HG03097 (cell line): ENCODE results near the gene CCDC57.
"Not testable (repeated sequence)": the region's sequence is repeated elsewhere in the genome, so short reads cannot be mapped to it uniquely, and the experiment has no call there.

Experiments used
- ATAC-seq: cut with Tn5 transposase; IDR thresholded peaks from one replicate; pipeline ENCODE4 v1.9.1; 2021; ENCODE audit not compliant: unreplicated experiment, low FRiP score

Gene CCDC57

DNA sequence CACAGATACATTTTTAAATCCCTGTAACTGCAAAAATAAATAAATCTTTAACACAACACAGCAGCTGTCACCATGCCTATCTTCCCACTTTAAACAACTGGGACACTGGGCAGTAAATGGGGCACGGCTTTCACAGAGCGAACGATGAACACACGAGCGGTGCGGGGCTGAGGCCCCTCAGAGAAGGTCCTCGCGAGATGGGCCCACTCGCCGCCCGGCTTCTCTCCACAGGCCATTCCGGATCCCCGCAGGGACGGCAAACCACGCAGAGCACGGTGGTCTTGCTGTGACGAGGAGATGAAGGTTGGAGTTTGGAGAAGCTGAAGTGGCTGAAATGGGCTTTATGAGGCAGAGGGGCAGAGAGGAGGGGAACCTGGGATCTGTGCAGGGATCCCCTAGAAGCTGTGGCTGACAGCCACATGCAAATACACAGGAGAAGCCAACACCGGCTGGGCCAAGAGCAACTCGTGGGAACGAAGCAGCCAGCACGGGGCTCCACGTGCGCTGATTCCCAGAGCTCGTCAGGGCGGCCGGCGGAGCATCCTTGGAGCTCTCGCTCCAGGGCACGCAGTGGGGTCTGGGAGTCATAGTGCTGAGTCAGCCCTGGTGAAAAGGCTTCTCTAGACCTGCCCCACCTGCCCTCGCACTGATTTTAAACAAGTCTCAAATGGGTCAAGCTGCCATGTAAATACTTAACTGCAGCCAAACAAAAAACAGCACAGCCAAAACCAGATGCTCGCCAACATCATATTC, 31.7 kb downstream of the CCDC57 start:
- ATAC-seq: no peak

DNA sequence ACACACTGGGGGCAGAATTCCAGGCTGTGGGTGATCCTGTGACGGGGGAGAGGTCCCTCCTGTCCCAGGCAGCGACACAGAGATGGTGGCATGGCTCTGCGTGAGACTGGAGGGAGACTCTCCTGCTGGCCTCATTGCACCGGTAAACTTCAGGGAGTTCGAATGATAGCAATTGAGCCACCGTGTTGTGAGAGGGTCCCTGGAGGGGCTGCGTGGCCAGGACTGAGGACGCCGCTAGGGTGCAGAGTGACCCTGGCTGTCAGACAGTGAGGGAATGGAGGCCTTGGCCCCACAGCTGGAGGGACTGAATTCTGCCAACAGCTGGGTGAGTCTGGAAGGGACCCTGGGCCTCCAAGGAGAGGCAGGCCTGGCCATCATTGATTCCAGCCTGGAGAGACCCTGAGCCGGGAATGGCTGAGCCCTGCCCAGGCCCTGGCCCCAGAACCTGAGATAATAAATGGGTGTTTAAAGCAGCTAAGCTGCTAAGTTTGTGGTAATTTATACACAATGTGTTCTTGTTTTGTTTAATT, 32.6 kb downstream of the CCDC57 start:
- no peak for ATAC-seq

DNA sequence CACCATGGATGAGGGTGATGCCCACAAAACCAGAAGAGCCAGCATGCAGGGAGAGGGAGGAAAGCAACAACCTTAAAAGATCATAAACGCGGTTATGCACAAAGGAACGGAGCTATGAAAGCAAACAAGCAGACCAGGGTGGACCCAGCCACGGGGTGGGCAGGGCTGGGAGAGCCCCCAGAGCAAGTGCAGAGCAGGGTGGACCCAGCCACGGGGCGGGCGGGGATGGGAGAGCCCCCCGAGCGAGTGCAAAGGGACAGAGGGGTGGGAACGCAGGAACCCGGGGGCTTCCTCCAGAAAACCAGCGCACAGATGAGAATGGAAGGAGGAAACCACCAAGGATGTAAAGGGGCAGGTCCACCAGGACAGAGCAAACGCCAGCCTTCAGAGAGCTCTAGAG, 33.2 kb downstream of the CCDC57 start:
- ATAC-seq: no peak

DNA sequence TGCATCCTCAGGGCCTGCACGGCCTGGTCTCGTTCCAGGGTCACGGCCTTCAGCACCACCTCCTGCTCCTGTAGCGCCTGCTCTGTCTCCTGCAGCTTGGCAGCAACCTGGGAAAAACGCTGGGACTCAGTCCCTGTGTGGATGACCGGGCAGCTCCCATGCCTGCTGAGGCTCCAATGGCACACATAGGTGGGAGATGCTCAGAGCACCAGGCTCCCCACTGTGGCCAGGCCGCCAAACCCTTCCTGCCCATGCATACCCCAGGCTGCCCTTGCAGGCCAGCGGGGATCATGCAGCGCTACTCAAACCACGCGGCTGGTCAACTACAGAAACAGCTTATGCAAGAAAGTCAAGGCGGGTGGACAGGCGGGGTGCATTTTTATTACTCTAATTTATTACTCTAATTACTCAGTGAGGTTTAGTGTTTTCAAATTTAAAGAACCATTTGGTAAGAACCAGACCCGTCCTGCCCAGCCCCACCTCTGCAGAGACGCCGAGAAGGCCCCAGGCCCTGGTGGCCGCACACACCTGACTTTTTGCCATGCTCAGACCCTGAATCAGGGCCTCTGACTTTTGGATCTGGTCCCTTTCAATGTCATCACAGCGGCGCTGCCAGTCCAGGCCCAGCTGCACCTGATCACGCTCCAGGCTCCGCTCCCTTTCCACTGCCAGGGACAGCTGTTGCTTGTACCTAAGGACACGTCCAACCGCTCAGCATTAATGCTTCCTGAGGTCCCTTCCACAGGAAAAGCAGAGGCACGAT, 34.0 kb downstream of the CCDC57 start:
- no peak for ATAC-seq

DNA sequence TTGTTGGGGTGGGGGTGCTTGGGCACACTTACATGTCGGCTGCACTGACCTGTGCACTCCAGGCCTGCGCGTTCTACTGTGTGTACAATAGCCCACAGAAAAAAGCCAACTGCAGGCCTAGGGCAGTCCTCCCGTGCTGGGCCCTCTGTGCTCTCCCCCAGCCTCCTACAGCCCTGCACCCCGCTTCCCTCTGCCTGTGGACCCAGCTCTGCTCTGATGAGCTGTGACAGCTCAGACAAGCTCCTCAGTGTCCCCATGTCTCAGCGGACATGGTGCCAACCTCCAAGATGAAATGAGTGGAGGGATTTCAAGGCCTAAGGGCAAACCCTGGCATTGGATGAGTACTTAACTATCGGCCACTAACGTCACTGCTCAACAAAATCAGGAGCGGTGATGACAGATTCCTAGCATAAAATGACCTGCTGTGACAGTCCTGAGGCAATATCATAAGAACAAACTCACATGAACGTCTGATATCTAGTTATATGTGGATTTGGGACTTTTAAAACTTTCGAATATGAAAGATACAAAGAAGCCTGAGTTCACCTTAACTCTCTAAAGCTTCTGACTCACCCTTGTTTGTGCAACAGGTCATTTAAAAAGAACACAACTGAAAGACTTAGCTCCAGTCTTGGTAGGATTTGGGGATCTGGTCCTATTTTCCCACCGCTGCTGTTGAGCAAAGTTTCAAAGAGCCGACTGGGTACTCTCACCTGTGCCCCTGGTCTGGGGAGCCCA, 34.7 kb downstream of the CCDC57 start:
- ATAC-seq: no peak

DNA sequence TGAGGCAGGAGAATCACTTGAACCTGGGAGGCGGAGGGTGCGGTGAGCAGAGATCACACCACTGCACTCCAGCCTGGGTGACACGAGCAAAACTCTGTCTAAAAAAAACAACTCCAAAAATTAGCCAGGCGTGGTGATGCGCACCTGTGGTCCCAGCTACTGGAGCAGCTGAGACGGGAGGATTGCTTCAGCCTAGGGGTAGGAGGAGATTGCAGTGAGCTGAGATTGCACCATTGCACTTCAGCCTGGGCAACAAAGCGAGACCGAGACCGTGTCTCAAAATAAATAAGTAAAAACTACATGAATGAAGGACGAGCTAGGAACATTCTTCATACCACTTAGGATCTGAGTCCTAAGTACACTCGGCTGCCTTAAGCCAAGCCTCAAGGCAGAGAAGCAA, 35.4 kb downstream of the CCDC57 start:
- ATAC-seq: no peak

DNA sequence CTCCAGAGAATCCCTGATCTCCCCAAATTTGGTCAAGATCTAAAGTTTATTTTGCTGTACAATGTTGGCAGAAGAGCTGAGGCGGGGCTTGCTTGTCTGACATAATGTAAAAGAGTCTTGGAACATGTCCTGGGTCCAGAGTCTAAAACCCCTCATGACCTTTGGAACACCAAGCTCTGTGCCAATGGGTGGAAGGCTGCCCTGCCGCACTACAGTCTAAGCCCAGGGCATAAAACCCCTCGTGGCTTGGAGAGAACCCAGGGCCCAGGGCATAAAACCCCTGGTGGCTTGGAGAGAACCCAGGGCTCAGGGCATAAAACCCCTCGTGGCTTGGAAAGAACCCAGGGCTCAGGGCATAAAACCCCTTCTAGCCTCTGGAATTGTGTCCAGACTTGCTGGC, 36.7 kb downstream of the CCDC57 start:
- no peak for ATAC-seq

DNA sequence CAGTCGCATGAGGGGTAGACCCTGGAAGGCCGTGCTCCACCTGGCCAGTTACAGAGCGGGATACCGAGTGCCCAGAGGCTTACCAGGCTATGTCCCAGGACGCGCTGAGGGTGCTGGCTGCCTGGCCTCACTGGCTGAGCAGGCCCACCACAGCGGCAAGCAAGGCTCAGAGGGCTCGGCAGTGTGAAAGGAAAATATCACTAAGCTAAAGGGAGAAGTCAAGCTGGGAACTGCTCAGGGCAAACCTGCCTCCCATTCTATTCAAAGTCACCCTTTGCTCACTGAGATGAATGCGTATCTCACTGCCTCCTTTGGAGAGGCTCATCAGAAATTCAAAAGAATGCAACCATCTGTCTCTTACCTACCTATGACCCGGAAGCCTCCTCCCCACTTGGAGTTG, 37.4 kb downstream of the CCDC57 start:
- ATAC-seq: no peak

DNA sequence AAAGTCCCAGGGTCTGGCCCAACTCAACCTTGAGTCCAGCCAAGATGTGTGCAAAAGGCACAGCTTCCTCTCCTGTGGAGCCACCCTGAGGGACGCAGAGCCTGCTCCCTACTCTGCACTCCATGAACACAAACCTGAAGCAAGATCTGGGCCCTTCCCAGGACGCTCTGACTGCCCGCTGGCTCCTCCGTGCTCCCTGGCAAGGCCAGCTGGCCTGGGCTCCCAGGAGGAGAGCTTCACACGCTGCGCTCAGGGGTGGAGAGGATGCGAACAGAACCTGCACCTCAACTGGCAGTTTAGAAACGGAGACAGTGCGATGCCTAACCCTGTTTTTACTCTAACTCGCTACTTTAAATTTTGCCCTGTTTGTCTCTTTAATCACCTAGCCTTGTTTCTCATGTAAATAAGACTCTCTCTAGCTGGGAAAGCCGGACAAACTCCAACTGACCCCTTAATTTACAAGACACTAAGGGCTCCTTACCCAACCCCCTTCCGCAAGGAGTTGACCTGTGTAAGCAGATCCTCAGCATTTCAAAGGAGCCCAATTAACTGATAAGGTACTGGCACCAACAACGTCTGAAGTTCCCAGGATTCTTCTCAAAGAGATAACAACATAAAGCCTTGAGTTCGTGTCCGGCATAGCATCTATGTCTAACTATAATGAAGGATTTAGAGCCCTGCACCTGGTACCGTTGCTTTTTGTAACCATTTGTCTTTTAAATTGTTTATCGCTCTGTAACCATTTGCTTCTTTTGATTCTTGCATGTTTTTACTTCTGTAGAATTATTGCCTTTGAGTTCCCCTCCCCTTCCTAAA, 38.4 kb downstream of the CCDC57 start:
- ATAC-seq: not testable (repeated sequence)

DNA sequence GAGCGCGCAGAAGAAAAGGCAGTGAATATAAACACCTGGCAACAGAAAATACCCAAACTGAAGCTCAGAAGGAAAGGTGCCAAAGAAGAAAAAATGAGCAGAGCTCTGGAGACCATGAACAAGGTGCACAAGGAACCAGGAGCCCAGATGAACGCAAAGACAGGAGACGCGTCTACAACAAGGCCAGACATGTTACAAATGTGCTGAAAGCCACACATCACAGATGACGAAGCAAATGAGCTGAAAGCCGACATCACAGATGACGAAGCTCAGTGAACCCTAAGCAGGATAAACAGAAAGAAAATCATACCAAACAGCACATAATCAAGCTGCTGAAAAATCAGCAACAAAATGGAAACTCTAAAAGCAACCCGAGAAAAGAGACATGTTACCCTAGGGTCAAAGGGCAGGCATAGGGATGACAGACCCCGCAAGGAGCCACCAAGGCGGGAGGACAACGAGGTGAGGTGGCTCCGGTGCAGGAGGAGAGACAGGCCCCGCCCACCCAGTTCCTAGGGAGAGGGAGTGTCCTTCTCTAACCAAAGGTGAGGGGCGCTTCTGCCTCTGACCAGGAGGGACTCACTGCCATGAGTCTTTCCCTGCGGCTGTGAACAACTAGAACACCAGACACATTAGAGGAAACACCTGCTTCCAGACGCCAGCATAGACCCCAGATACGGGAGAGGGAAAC, 39.1 kb downstream of the CCDC57 start:
- ATAC-seq: no peak

DNA sequence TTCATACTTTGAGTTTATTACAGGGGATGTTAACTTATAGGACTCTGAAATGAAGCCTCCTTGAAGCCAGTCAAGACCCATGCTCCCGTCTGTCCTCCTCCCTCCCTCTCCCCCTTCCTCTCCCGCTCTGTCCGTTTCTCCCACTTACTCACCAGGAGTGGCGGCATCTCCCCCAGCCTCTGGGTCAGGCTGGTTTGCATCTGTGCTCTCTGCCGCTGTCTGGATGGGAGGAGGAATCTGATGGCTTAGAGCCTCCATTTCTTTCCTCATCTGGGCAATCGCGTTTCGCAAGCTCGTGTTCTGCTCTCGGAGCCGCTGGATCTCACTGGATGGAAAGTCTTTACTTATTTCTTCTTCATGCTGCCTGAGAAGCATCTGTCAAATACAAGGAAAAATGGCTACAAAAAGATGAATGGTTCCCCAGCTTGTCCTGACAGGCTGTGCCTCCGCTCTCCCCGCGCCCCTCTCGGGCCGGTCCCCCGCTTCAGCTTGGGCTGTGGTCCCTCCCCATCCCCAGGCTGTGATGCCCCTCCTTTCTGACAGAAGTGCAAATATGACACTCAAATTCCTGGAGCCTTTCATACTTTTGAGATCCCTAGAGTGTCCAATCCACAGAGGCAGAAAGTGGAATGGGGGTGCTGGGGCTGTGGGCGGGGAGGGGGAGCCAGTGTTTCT, 40.0 kb downstream of the CCDC57 start:
- ATAC-seq: no peak

DNA sequence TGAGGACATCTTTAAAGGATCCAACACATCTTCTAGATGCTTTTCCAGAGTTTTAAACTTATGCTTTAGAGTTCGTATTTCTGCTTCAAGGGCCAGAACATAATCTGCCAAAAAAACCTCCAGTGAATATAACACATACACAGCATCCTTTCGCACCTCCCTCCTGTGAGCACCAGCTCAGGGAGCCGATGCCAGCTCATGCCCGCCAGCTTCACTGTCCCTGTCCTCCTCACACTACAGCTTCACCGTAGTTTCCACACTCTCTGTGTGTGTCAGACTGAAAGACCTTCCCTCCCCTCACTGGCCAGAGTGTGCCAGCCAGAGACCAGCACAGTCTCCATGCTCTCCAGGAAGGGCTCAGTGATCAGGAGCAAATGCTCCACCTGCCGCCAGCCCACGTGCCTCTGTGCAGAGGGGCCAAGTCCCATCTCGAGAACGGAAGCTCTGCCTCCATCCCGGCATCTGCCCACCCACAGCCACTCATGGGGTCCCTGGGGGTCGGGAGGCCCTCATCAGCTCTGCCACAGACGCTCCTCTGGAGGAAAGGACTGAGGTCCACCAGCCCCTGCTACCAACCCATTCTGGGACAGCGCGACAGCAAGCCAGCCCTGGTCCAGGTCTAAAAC, 40.8 kb downstream of the CCDC57 start:
- no peak for ATAC-seq

DNA sequence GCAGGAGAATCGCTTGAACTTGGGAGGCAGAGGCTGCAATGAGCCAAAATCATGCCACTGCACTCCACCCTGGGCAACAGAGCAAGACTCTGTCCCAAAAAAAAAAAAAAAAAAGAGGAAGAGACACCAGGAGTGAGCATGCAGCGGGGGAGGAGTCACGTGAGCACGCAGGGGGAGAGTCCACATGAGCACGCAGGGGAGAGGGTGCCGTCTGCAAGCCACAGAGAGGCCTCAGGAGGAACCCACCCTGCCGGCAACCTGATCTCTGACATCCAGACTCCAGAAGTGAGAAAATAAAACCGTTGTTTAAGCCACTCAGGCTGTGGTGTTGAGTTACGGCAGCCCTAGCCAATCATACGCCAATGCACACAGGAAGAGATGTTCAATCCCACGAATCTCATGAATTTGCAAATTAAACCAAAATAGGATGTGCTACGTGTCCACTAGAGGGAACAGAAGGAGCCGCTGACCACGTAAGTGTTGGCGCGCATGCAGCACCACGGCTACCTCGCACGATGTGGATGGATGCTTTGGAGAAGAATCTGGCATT, 42.2 kb downstream of the CCDC57 start:
- no peak for ATAC-seq

DNA sequence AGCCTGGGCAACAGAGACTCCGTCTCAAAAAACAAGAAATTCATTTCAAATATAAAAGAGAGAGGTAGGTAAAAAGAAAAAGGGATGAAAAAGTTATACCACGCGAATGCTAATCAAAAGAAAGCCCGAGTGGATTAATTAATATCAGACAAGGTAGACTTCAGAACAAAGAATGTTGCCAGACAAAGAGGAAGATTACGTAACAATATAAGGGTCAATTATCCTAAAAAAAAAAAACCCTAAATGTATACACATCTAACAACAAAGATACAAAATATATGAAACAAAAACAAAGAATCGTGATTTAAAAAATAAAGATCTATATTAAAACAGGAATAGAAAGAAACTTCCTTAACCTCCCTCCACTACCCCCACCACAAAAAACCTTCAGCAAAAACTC, 44.1 kb downstream of the CCDC57 start:
- ATAC-seq: no peak

DNA sequence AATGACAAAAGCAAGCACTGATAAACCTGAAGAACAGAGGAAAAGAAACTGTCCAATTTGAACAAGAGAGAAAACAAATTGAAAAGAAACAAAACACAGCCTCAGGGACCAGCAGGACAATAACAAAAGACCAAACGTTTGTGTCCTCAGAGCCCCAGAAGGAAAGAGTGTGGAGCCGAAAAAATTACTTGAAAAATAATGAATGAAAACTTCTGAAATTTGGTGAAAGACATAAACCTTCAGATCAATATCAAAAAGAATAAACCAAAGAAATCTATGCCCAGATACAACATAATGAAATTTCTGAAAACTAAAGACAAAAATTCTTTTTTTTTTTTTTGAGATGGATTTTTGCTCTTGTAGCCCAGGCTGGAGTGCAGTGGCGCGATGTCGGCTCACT, 45.6 kb downstream of the CCDC57 start:
- ATAC-seq: no peak

DNA sequence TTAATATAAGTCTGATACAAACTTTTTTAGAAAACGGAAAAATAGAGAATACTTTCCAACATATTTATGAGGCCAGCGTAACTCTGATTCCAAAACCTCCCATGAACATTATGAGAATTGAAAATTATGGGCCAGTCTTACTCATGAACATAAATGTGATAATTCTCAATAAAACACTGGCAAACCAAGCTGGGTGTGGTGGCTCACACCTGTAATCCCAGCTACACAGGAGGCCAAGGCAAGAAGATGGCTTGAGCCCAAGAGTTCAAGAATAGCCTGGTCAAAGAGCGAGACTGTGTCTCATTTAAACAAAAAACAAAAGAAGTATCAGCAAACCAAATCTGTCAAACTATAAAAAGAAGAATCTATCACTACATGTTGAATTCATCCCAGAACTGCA, 47.8 kb downstream of the CCDC57 start:
- ATAC-seq: no peak

DNA sequence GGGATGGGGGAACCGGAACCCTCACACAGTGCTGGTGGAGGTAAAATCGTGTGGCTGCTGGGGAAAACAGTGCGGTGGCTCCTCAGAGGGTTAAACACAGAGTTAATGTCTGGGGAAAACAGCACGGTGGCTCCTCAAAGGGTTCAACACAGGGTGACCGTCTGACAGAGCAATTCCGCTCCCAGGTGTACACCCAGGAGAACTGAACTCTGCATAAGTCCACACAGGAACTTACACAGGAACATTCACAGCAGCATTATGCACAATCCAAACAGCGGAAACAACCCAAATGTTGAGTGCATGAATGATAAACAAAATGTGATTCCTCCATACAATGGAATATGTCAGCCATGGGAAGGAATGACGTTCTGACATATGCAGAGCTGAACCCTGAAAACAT, 51.4 kb downstream of the CCDC57 start:
- no peak for ATAC-seq

DNA sequence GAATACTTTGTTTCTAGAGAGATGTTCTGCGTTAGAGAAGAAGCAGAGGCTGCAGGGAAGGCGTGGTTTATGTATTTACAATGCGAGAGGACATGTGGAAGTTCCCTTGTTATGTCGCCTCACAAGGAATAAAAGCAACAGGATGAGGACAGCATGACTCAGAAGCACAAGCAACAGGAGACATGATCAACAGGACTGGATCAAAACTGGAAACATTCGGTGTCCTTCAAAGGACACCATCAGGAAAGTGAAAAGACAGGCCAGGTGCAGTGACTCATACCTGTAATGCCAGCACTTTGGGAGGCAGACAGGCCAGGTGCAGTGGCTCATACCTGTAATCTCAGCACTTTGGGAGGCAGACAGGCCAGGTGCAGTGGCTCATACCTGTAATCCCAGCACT, 52.6 kb downstream of the CCDC57 start:
- ATAC-seq: no peak

DNA sequence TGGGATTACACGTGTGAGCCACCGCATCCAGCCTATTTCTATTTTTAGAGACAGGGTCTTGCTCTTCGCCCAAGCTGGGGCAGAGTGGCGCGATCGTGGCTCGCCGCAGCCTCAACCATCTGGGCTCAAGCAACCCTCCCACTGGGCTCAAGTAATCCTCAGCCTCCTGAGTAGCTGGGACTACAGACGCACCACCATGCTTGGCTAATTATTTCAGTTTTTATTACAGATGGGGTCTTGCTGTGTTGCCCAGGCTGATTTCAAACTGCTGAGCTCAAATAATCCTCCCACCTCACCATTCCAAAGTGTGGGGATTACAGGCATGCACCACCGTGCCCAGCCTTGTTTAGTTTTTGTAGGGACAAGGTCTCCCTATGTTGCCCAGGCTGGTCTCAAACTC, 53.8 kb downstream of the CCDC57 start:
- no peak for ATAC-seq
